ENCODE data around the gene MINDY4.

DNA sequence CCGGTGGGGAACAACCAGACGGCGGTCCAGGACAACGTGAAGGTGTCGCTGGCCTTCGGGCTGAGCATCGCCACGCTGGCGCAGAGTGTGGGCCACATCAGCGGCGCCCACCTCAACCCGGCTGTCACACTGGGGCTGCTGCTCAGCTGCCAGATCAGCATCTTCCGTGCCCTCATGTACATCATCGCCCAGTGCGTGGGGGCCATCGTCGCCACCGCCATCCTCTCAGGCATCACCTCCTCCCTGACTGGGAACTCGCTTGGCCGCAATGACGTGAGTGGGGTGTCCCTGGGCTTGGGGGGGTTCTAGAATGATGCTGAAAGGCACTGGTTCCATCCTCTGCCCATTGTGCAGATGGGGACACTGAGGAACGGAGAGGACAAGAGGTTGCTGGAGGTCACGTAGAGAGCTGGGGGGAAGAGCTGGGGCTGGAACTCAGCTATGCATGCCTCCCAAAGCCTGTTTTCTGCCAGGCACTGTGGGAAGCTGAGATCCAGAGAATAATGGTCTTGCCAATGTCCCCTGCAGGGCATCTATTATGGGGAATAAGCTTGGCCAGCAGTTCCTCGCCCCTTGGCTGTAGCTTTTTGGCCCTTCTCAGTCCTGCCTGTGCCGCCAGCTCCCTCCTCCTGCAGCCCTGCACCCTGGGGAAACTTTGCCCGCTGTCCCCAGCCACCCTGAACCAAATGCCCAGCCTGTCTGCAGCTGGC lies 141.0 kb downstream of the MINDY4 start:
- TF ChIP-seq EZH2phosphoT487 (conservative IDR thresholded peaks at IDR 0.05; ENCODE audit: low read length): no peak
- TF ChIP-seq, protein P1, sequence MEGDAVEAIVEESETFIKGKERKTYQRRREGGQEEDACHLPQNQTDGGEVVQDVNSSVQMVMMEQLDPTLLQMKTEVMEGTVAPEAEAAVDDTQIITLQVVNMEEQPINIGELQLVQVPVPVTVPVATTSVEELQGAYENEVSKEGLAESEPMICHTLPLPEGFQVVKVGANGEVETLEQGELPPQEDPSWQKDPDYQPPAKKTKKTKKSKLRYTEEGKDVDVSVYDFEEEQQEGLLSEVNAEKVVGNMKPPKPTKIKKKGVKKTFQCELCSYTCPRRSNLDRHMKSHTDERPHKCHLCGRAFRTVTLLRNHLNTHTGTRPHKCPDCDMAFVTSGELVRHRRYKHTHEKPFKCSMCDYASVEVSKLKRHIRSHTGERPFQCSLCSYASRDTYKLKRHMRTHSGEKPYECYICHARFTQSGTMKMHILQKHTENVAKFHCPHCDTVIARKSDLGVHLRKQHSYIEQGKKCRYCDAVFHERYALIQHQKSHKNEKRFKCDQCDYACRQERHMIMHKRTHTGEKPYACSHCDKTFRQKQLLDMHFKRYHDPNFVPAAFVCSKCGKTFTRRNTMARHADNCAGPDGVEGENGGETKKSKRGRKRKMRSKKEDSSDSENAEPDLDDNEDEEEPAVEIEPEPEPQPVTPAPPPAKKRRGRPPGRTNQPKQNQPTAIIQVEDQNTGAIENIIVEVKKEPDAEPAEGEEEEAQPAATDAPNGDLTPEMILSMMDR (IDR thresholded peaks at IDR 0.05; ENCODE audit: insufficient read depth, low read length, poor library complexity, severe bottlenecking): no peak

Data from SU-DHL-6 (cell line).